ENCODE data around the gene TMEM171. TPM values are rescaled to one million over a fixed set of nuclear protein-coding genes. Genes with fewer than 3 reads are reported as not detected.

TMEM171 gene
- total and polyA plus RNA-seq, 9 of the 15 experiments (the other 6 are each of a cell fraction or from before 2014, with no cell fraction given), result 0.08 TPM; not detected in 8

DNA sequence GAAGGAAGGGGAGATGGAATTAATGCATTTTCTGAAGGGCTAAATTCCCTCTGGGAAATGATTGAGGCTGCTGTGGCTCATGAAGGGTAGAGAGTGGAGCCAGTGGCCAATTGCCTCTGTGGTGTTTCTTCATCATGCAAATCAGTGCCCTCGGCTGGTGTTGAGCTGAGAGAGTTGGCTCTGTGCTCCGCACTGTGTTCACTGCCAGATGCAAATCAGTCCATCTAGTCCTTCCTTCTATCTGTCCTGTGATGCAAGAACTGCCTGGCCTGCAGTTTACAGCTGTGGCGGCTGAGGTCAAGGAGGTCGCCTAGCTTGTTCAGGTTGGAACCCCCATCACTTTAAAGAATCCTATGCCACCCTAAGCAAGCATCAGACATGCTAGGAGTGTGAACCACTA lies 6.0 kb downstream of the TMEM171 start:
- no TSS peak for BruUV-seq (replicated peaks)
- Histone ChIP-seq H2AFZ (ENCODE audit: low read depth, low read length) (no peak overlapping the region), H3K36me3 (ENCODE audit: control insufficient read depth, insufficient read depth, low read length) (no peaks in the 10 kb centered on the region), H3K9me1 (ENCODE audit: control insufficient read depth, insufficient read depth, low read length) (no peaks in the 10 kb centered on the region), H3K27me3 (ENCODE audit: control insufficient read depth in 2 of 2, insufficient read depth in 2 of 2, low read length in 2 of 2) (peaks cover 18 to 42% of the 10 kb centered on the region in 2 experiments), H3K27ac (ENCODE audit: extremely low read depth, low read depth, low read length) (no peak overlapping the region), H3K4me2 (ENCODE audit: insufficient read depth, low read length) (no peak overlapping the region), H3K79me2 (ENCODE audit: control insufficient read depth, insufficient read depth, low read length) (no peaks in the 10 kb centered on the region), H3K4me1 (replicated peaks in 1 of 2; ENCODE audit: control insufficient read depth in 2 of 2, insufficient read depth in 2 of 2, low read length in 2 of 2) (peaks cover 0 to 4% of the 10 kb centered on the region in 2 experiments; a peak in 2 of 5 replicates), H3K9me3 (replicated peaks; ENCODE audit: control insufficient read depth, insufficient read depth, low read depth, low read length) (no peaks in the 10 kb centered on the region), H3K9ac (ENCODE audit: insufficient read depth in 1 of 2, low read depth in 2 of 2, low read length in 2 of 2) (no peak overlapping the region), H4K20me1 (replicated peaks; ENCODE audit: control insufficient read depth, insufficient read depth, low read length) (no peaks in the 10 kb centered on the region), H3K4me3 (no peak overlapping the region)
- FAIRE-seq, result no peak
- CTCF ChIA-PET (ENCODE audit: low intra/inter-chr PET ratio), result no interaction called here
- ATAC-seq, result no peak
- intact Hi-C loops (cut with micrococcal nuclease), result no loop called here
- TF ChIP-seq ZNF384 (IDR thresholded peaks at IDR 0.05; ENCODE audit: low read depth, low read length) (no peak), RFX1 (IDR thresholded peaks at IDR 0.05) (no peak), TCF7 (IDR thresholded peaks at IDR 0.05; ENCODE audit: borderline replicate concordance) (no peak), RBM25 (IDR thresholded peaks at IDR 0.05; ENCODE audit: low read depth, low read length, severe bottlenecking) (no peak), CEBPB (tag; IDR thresholded peaks at IDR 0.05) (0 out of 2 replicates have a peak, but pooled peaks have one; percentile 29), MTF1 (CRISPR knock-in tag; IDR thresholded peaks at IDR 0.05; ENCODE audit: borderline replicate concordance) (no peak), CCAR2 (IDR thresholded peaks at IDR 0.05; ENCODE audit: low read depth, low read length) (no peak), ZNF589 (CRISPR knock-in tag; IDR thresholded peaks at IDR 0.05; ENCODE audit: low read depth) (no peak), U2AF1 (optimal IDR thresholded peaks at IDR 0.05; ENCODE audit: low read depth, low read length) (no peak), CEBPG (CRISPR knock-in tag; IDR thresholded peaks at IDR 0.05) (no peak), CEBPG (tag; conservative IDR thresholded peaks at IDR 0.05 in 1 of 2, IDR thresholded peaks at IDR 0.05 in 1 of 2) (0 out of 4 replicates have a peak, but pooled peaks of 1 of the 2 experiments have one; percentile 16), SPI1 (IDR thresholded peaks at IDR 0.05; ENCODE audit: borderline replicate concordance, low read depth, low read length) (no peak), LARP7 (IDR thresholded peaks at IDR 0.05) (no peak), ZNF224 (CRISPR knock-in tag; IDR thresholded peaks at IDR 0.05) (no peak), ZNF197 (CRISPR knock-in tag; IDR thresholded peaks at IDR 0.05; ENCODE audit: low read depth) (no peak), POLR2AphosphoS5 (IDR thresholded peaks at IDR 0.05; ENCODE audit: control insufficient read depth, insufficient read depth, low read depth, low read length) (no peak)
- TF ChIP-seq, protein P1, sequence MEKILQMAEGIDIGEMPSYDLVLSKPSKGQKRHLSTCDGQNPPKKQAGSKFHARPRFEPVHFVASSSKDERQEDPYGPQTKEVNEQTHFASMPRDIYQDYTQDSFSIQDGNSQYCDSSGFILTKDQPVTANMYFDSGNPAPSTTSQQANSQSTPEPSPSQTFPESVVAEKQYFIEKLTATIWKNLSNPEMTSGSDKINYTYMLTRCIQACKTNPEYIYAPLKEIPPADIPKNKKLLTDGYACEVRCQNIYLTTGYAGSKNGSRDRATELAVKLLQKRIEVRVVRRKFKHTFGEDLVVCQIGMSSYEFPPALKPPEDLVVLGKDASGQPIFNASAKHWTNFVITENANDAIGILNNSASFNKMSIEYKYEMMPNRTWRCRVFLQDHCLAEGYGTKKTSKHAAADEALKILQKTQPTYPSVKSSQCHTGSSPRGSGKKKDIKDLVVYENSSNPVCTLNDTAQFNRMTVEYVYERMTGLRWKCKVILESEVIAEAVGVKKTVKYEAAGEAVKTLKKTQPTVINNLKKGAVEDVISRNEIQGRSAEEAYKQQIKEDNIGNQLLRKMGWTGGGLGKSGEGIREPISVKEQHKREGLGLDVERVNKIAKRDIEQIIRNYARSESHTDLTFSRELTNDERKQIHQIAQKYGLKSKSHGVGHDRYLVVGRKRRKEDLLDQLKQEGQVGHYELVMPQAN (IDR thresholded peaks at IDR 0.05; ENCODE audit: borderline replicate concordance), result no peak
- TF ChIP-seq, protein P2, sequence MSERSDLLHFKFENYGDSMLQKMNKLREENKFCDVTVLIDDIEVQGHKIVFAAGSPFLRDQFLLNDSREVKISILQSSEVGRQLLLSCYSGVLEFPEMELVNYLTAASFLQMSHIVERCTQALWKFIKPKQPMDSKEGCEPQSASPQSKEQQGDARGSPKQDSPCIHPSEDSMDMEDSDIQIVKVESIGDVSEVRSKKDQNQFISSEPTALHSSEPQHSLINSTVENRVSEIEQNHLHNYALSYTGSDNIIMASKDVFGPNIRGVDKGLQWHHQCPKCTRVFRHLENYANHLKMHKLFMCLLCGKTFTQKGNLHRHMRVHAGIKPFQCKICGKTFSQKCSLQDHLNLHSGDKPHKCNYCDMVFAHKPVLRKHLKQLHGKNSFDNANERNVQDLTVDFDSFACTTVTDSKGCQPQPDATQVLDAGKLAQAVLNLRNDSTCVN (CRISPR knock-in tag; IDR thresholded peaks at IDR 0.05), result no peak
- TF ChIP-seq, protein P3, sequence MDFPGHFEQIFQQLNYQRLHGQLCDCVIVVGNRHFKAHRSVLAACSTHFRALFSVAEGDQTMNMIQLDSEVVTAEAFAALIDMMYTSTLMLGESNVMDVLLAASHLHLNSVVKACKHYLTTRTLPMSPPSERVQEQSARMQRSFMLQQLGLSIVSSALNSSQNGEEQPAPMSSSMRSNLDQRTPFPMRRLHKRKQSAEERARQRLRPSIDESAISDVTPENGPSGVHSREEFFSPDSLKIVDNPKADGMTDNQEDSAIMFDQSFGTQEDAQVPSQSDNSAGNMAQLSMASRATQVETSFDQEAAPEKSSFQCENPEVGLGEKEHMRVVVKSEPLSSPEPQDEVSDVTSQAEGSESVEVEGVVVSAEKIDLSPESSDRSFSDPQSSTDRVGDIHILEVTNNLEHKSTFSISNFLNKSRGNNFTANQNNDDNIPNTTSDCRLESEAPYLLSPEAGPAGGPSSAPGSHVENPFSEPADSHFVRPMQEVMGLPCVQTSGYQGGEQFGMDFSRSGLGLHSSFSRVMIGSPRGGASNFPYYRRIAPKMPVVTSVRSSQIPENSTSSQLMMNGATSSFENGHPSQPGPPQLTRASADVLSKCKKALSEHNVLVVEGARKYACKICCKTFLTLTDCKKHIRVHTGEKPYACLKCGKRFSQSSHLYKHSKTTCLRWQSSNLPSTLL (IDR thresholded peaks at IDR 0.05), result no peak
- DNase-seq (ENCODE audit: extremely low read depth in 1 of 4, low spot score in 3 of 4), result no peak
- POLR2A ChIA-PET, result no interaction called here
- in situ Hi-C loops (cut with MboI), result no loop called here
- 5% methylated on average over 4 of the region's 4 CpGs for WGBS (ENCODE audit: insufficient coverage, low coverage, missing lambda C conversion rate)
